H1 (cell line): ENCODE results near the gene CHMP6. TPM values are rescaled to one million over a fixed set of nuclear protein-coding genes. Genes with fewer than 3 reads are reported as not detected.

ENCODE experiments used
- CTCF ChIA-PET: fragments of 300-600 bp; sonication (Branson Sonifier 250); formaldehyde crosslinking; loops from one replicate; lab custom pipeline; 2021; ENCODE audit not compliant: partially characterized antibody; lab: Charles Lee
- POLR2A ChIA-PET: fragments of 300-600 bp; sonication (Branson Sonifier 250); formaldehyde crosslinking; loops from one replicate; lab custom pipeline; 2021; ENCODE audit warnings: inconsistent platforms; ENCODE audit not compliant: partially characterized antibody; lab: Charles Lee
- DNase-seq, 2 experiments: peaks; one replicate each; pipeline versions ENCODE4 v3.0.0 to v3.0.0-alpha.2; 2010 to 2022; ENCODE audit warnings: low spot score in 2 of 2, low read depth in 1 of 2, mixed read lengths in 1 of 2
- FAIRE-seq: peaks from 2 replicates; lab custom pipeline; 2011; peaks lifted over from hg19 to GRCh38; lab: Jason Lieb, UNC
- H2AFZ ChIP-seq: 2 replicates; pipeline ENCODE4 v1.8.1; 2012; ENCODE audit warnings: low read length, inconsistent platforms
- H2AK5ac ChIP-seq: 2 replicates; pipeline ENCODE4 v1.6.1; 2013; ENCODE audit warnings: low read depth, low read length
- H2BK120ac ChIP-seq: replicated peaks from 2 replicates; pipeline ENCODE3; 2013; ENCODE audit warnings: low read depth, low read length, inconsistent platforms
- H2BK12ac ChIP-seq: 2 replicates; pipeline ENCODE4 v1.6.1; 2013; ENCODE audit warnings: low read depth, low read length
- H2BK15ac ChIP-seq: 2 replicates; pipeline ENCODE4 v1.6.1; 2013; ENCODE audit warnings: low read length
- H2BK20ac ChIP-seq: 2 replicates; pipeline ENCODE4 v1.6.1; 2013; ENCODE audit warnings: low read length
- H2BK5ac ChIP-seq: 2 replicates; pipeline ENCODE4 v1.6.1; 2013; ENCODE audit warnings: low read depth, low read length
- H3K14ac ChIP-seq: 2 replicates; pipeline ENCODE4 v1.6.1; 2013; ENCODE audit warnings: inconsistent platforms; ENCODE audit not compliant: insufficient read length
- H3K18ac ChIP-seq: 2 replicates; pipeline ENCODE4 v1.6.1; 2013; ENCODE audit warnings: low read length; ENCODE audit errors: extremely low read depth
- H3K23ac ChIP-seq: 2 replicates; pipeline ENCODE4 v1.6.1; 2013; ENCODE audit warnings: inconsistent platforms; ENCODE audit not compliant: insufficient read length
- H3K23me2 ChIP-seq: 2 replicates; pipeline ENCODE4 v1.6.1; 2013; ENCODE audit warnings: low read depth, low read length
- H3K27ac ChIP-seq: 2 replicates; pipeline ENCODE4 v1.6.1; 2011; ENCODE audit warnings: low read depth, low read length, inconsistent platforms
- H3K27me3 ChIP-seq, 4 experiments: replicated peaks in 1 of 4; 1 replicate in 1 of 4; 2 replicates in 3 of 4; pipeline versions ENCODE4 v1.6.1 to v1.8.1; 2011 to 2013; ENCODE audit warnings: low read length in 3 of 4, mild to moderate bottlenecking in 3 of 4, inconsistent platforms in 2 of 4, mixed read lengths in 2 of 4, moderate library complexity in 1 of 4; ENCODE audit not compliant: control insufficient read depth in 3 of 4, insufficient read depth in 3 of 4; ENCODE audit errors: extremely low read depth in 1 of 4
- H3K36me3 ChIP-seq, 4 experiments: 2 replicates each; pipeline versions ENCODE4 v1.6.1 to v1.8.1; 2011 to 2013; ENCODE audit warnings: mild to moderate bottlenecking in 4 of 4, low read length in 3 of 4, moderate library complexity in 2 of 4, control low read depth in 1 of 4, inconsistent platforms in 1 of 4; ENCODE audit not compliant: insufficient read depth in 4 of 4, control insufficient read depth in 2 of 4
- H3K4ac ChIP-seq: replicated peaks from 2 replicates; pipeline ENCODE3; 2013; ENCODE audit warnings: low read length, low read depth, mixed read lengths, inconsistent platforms; ENCODE audit not compliant: insufficient read length
- H3K4me1 ChIP-seq, 4 experiments: replicated peaks in 1 of 4; 1 replicate in 1 of 4; 2 replicates in 3 of 4; pipeline versions ENCODE4 v1.6.1 to v1.8.1; 2011 to 2013; ENCODE audit warnings: low read length in 3 of 4, inconsistent platforms in 2 of 4, mixed read lengths in 1 of 4; ENCODE audit not compliant: insufficient read depth in 4 of 4, control insufficient read depth in 3 of 4
- H3K4me2 ChIP-seq, 2 experiments: 2 replicates each; pipeline versions ENCODE4 v1.6.1 to v1.8.1; 2011 to 2013; ENCODE audit warnings: low read depth in 2 of 2, low read length in 2 of 2, control low read depth in 1 of 2, inconsistent platforms in 1 of 2, mild to moderate bottlenecking in 1 of 2; ENCODE audit not compliant: insufficient read depth in 1 of 2
- H3K4me3 ChIP-seq, 4 experiments: fragments of 200-600, 300-600 bp in 1 of 4; sonication (generic), shearing (Covaris generic), sonication (Bioruptor Twin) in 1 of 4; 2 replicates each; pipeline versions ENCODE4 v1.5.1 to v1.8.1; 2011 to 2016; ENCODE audit warnings: low read length in 4 of 4, low read depth in 3 of 4, control low read depth in 2 of 4, inconsistent platforms in 2 of 4, mild to moderate bottlenecking in 2 of 4, mixed read lengths in 1 of 4, moderate library complexity in 1 of 4; ENCODE audit not compliant: insufficient read depth in 2 of 4; ENCODE audit errors: extremely low read depth in 1 of 4
- H3K56ac ChIP-seq: replicated peaks from 2 replicates; pipeline ENCODE3; 2013; ENCODE audit warnings: low read depth, mild to moderate bottlenecking, mixed read lengths, low read length, inconsistent platforms; ENCODE audit not compliant: insufficient read length
- H3K79me1 ChIP-seq: 2 replicates; pipeline ENCODE4 v1.6.1; 2013; ENCODE audit warnings: low read depth, low read length, control low read depth
- H3K79me2 ChIP-seq, 2 experiments: 2 replicates each; pipeline versions ENCODE4 v1.6.1 to v1.8.1; 2012 to 2013; ENCODE audit warnings: low read length in 2 of 2, mild to moderate bottlenecking in 2 of 2, inconsistent platforms in 1 of 2; ENCODE audit not compliant: insufficient read depth in 2 of 2, control insufficient read depth in 1 of 2
- H3K9ac ChIP-seq, 4 experiments: replicated peaks in 1 of 4; 1 replicate in 1 of 4; 2 replicates in 3 of 4; pipeline versions ENCODE4 v1.6.1 to v1.8.1; 2011 to 2013; ENCODE audit warnings: low read depth in 3 of 4, low read length in 3 of 4, control low read depth in 2 of 4, mild to moderate bottlenecking in 2 of 4, moderate library complexity in 2 of 4, inconsistent platforms in 1 of 4; ENCODE audit errors: extremely low read depth in 1 of 4
- H3K9me3 ChIP-seq, 2 experiments: 2 replicates each; pipeline versions ENCODE4 v1.6.1 to v1.8.1; 2012 to 2013; ENCODE audit warnings: mild to moderate bottlenecking in 2 of 2, moderate library complexity in 2 of 2, control low read depth in 1 of 2, inconsistent platforms in 1 of 2, low read depth in 1 of 2, low read length in 1 of 2, mixed read lengths in 1 of 2; ENCODE audit not compliant: insufficient read depth in 2 of 2
- H4K20me1 ChIP-seq, 2 experiments: replicated peaks in 1 of 2; 2 replicates each; pipeline versions ENCODE3 to v1.8.1; 2011 to 2013; ENCODE audit warnings: inconsistent platforms in 2 of 2, low read length in 2 of 2, mild to moderate bottlenecking in 1 of 2; ENCODE audit not compliant: insufficient read depth in 2 of 2, control insufficient read depth in 1 of 2
- H4K5ac ChIP-seq: 2 replicates; pipeline ENCODE4 v1.6.1; 2013; ENCODE audit warnings: low read length, low read depth, mixed read lengths, inconsistent platforms; ENCODE audit not compliant: insufficient read length
- H4K8ac ChIP-seq: 2 replicates; pipeline ENCODE4 v1.8.0; 2013; ENCODE audit warnings: mild to moderate bottlenecking, moderate library complexity, low read length, inconsistent platforms; ENCODE audit not compliant: insufficient read depth; ENCODE audit errors: extremely low read depth
- H4K91ac ChIP-seq: replicated peaks from 2 replicates; pipeline ENCODE3; 2013; ENCODE audit warnings: low read length, mixed read lengths, inconsistent platforms; ENCODE audit not compliant: insufficient read length
- BRCA1 ChIP-seq: IDR thresholded peaks from 2 replicates; pipeline ENCODE4 v1.6.1; 2012; ENCODE audit warnings: low read depth, low read length, improper control_type of control experiment
- CBX8 ChIP-seq: fragments of 300-800, 300-1000 bp; sonication (generic); IDR thresholded peaks from 2 replicates; pipeline ENCODE4 v1.7.1; 2016; ENCODE audit warnings: low read depth, low read length, borderline replicate concordance
- CTCF ChIP-seq, 3 experiments: IDR thresholded peaks; 1 replicate in 2 of 3; 2 replicates in 1 of 3; pipeline versions ENCODE4 v1.5.1 to v1.6.1; 2011; ENCODE audit warnings: low read length in 3 of 3, mild to moderate bottlenecking in 3 of 3, inconsistent platforms in 2 of 3, low read depth in 1 of 3, moderate library complexity in 1 of 3; ENCODE audit not compliant: insufficient read depth in 1 of 3; ENCODE audit errors: control extremely low read depth in 1 of 3
- EP300 ChIP-seq, 2 experiments: IDR thresholded peaks; 1 replicate in 1 of 2; 2 replicates in 1 of 2; pipeline ENCODE4 v1.6.1; 2011 to 2012; ENCODE audit warnings: low read depth in 2 of 2, low read length in 2 of 2, mild to moderate bottlenecking in 2 of 2, borderline replicate concordance in 1 of 2, inconsistent platforms in 1 of 2, moderate library complexity in 1 of 2
- TAF7 ChIP-seq: optimal IDR thresholded peaks from 2 replicates; pipeline ENCODE3; 2011; ENCODE audit warnings: low read depth, mild to moderate bottlenecking, inconsistent platforms, low read length, moderate library complexity, borderline replicate concordance
- WGBS, 2 experiments: shearing (Covaris generic) in 1 of 2; methylation state at CpG; one replicate each; pipeline versions ENCODE4 v1.1.6 to v1.1.7; 2013 to 2015; ENCODE audit warnings: low lambda C conversion rate in 2 of 2, mixed read lengths in 2 of 2, inconsistent platforms in 1 of 2, low coverage in 1 of 2, missing lambda C conversion rate in 1 of 2; ENCODE audit not compliant: insufficient replicate concordance in 2 of 2, insufficient coverage in 1 of 2, insufficient read length in 1 of 2; ENCODE audit errors: extremely low coverage in 1 of 2, missing lambda C conversion rate in 1 of 2; 5-methylcytosine and 5-hydroxymethylcytosine counted together
- polyA plus RNA-seq, 7 experiments: library from polyadenylated mRNA; depleted of rRNA in 3 of 7; stranded (reverse) in 5 of 7; unstranded in 2 of 7; fragments of >200 nt in 5 of 7; fragments of 200-250 nt in 2 of 7; gene quantifications; 1 replicate in 5 of 7; 2 replicates in 1 of 7; 4 replicates in 1 of 7; pipeline versions ENCODE4 v1.2.1 to v1.2.3, GENCODE V29; 2011 to 2013; ENCODE audit warnings: missing spikeins in 2 of 7, mixed read lengths in 2 of 7
- total RNA-seq: library from RNA; stranded (reverse); fragmentation: NEBNext Ultra II Directional; extraction: Animal tissue kit (Norgen Biotek cat#: 25700); gene quantifications from 2 replicates; pipeline ENCODE4 v1.2.1, GENCODE V29; 2021
- TF ChIP-seq, protein P1 (sequence below): IDR thresholded peaks from 2 replicates; pipeline ENCODE4 v1.6.1; 2011; ENCODE audit warnings: low read depth, mild to moderate bottlenecking, low read length; ENCODE audit not compliant: insufficient read depth

The CHMP6 gene
- total and polyA plus RNA-seq, 2 of the 8 experiments (the other 6 are each of a cell fraction or from before 2014, with no cell fraction given), result 15.7 to 24.3 TPM

- Histone ChIP-seq H3K79me2 (no peaks in the 10 kb centered on the region), H3K56ac (no peak overlapping the region), H3K4me1 (no peaks in the 10 kb centered on the region), H2BK5ac (no peak overlapping the region)
- no peak for FAIRE-seq
- TF ChIP-seq, protein P1, sequence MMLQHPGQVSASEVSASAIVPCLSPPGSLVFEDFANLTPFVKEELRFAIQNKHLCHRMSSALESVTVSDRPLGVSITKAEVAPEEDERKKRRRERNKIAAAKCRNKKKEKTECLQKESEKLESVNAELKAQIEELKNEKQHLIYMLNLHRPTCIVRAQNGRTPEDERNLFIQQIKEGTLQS, result no peak
- TF ChIP-seq CTCF (IDR thresholded peaks at IDR 0.05; ENCODE audit: control extremely low read depth in 1 of 3, insufficient read depth in 1 of 3, low read depth in 1 of 3, low read length in 3 of 3) (no peak), TAF7 (no peak), EP300 (IDR thresholded peaks at IDR 0.05; ENCODE audit: borderline replicate concordance in 1 of 2, low read depth in 2 of 2, low read length in 2 of 2) (no peak), BRCA1 (no peak), CBX8 (no peak)
- TF ChIP-seq, all 59 proteins: peak for 0
- Histone ChIP-seq H3K4me2 (no peak overlapping the region), H3K9ac (no peak overlapping the region), H3K18ac (no peak overlapping the region), H3K79me1 (no peaks in the 10 kb centered on the region), H3K4ac (no peak overlapping the region), H4K91ac (no peak overlapping the region), H3K36me3 (no peaks in the 10 kb centered on the region; a peak in 3 of 8 replicates), H4K8ac (no peak overlapping the region), H3K27ac (no peak overlapping the region), H4K5ac (no peak overlapping the region), H2AK5ac (no peak overlapping the region), H2BK20ac (no peak overlapping the region), H3K23me2 (no peaks in the 10 kb centered on the region), H3K23ac (no peak overlapping the region), H2AFZ (no peak overlapping the region), H3K27me3 (no peaks in the 10 kb centered on the region), H2BK12ac (no peak overlapping the region), H3K14ac (no peak overlapping the region), H3K4me3 (no peak overlapping the region), H2BK120ac (no peak overlapping the region), H2BK15ac (no peak overlapping the region), H3K9me3 (no peaks in the 10 kb centered on the region), H4K20me1 (no peaks in the 10 kb centered on the region)
- POLR2A ChIA-PET, result no interaction called here
- DNase-seq, result no peak
- 90% methylated on average over 17 of the region's 17 CpGs; no CpG with 5 or more reads in 1 of the 2 experiments for WGBS, 2 experiments
- CTCF ChIA-PET, result no interaction called here
Observed at GRCh38 chr17:80945736-80946135, 45.9 kb upstream of the CHMP6 start.
